ENCODE measurements around the gene IER3.

IER3 gene

GRCh38 chr6:30744054-30744805 lies at the start of gene IER3:
TSS of gene IER3 (minus strand) at chr6:30744547. CDS start at chr6:30744518, 29 bp downstream.
- DNase-seq, result peak; percentile 87

- no peak for DNase-seq
These were observed 49.3 kb upstream of the IER3 start for GRCh38 chr6:30793521-30794194.

GRCh38 chr6:30792786-30793185 lies 48.4 kb upstream of the IER3 start:
- DNase-seq, result no peak

- no peak for DNase-seq
These were observed 46.5 kb upstream of the IER3 start for GRCh38 chr6:30790724-30791383.

GRCh38 chr6:30789606-30790005 lies 45.3 kb upstream of the IER3 start:
- DNase-seq, result no peak

GRCh38 chr6:30787954-30788353 lies 43.6 kb upstream of the IER3 start:
- no peak for DNase-seq

GRCh38 chr6:30782425-30783014 lies 38.2 kb upstream of the IER3 start:
- DNase-seq, result no peak

GRCh38 chr6:30781743-30782424 lies 37.5 kb upstream of the IER3 start:
- peak; percentile 96 for DNase-seq

- no peak for DNase-seq
These were observed 37.0 kb upstream of the IER3 start for GRCh38 chr6:30781395-30781742.

GRCh38 chr6:30780642-30780920 lies 36.2 kb upstream of the IER3 start:
- DNase-seq, result no peak

- DNase-seq, result no peak
These were observed 35.7 kb upstream of the IER3 start for GRCh38 chr6:30779850-30780641.

- DNase-seq, result no peak
These were observed 33.8 kb upstream of the IER3 start for GRCh38 chr6:30778001-30778635.

GRCh38 chr6:30777155-30777485 lies 32.8 kb upstream of the IER3 start:
- no peak for DNase-seq

GRCh38 chr6:30776390-30777154 lies 32.2 kb upstream of the IER3 start:
- no peak for DNase-seq

GRCh38 chr6:30775104-30775503 lies 30.8 kb upstream of the IER3 start:
- no peak for DNase-seq

- no peak for DNase-seq
These were observed 30.4 kb upstream of the IER3 start for GRCh38 chr6:30774701-30775100.

GRCh38 chr6:30770592-30770991 lies 26.2 kb upstream of the IER3 start:
- no peak for DNase-seq

GRCh38 chr6:30769853-30770524 lies 25.6 kb upstream of the IER3 start:
- DNase-seq, result no peak

- DNase-seq, result peak; percentile 64
These were observed 24.9 kb upstream of the IER3 start for GRCh38 chr6:30769088-30769852.

- DNase-seq, result no peak
These were observed 24.3 kb upstream of the IER3 start for GRCh38 chr6:30768634-30769087.
